Renal pelvis (tissue), 4 donors: ENCODE data around the gene LRRC4C. TPM values are rescaled to one million over a fixed set of nuclear protein-coding genes. Genes with fewer than 3 reads are reported as not detected.

Experiments
- DNase-seq: peaks from one replicate; pipeline ENCODE4 v3.0.0-alpha.2; 2013
- polyA plus RNA-seq, 3 donors: library from polyadenylated mRNA; unstranded; fragments of 120-200 nt; gene quantifications; one replicate each; pipeline ENCODE4 v1.2.1, GENCODE V29; 2013; ENCODE audit not compliant: insufficient read length in 3 of 3

The LRRC4C gene
- polyA plus RNA-seq, 3 donors = 13.1 to 13.8 (median 13.3) TPM

- DNase-seq = no peak
Measured at GRCh38 chr11:40119661-40120060, 1339.8 kb downstream of the LRRC4C start.

GRCh38 chr11:40118780-40119179, 1340.7 kb downstream of the LRRC4C start:
- no peak for DNase-seq

GRCh38 chr11:40118026-40118425, 1341.4 kb downstream of the LRRC4C start:
- no peak for DNase-seq

- no peak for DNase-seq
Measured at GRCh38 chr11:40104941-40105550, 1354.4 kb downstream of the LRRC4C start.

GRCh38 chr11:40100781-40101180, 1358.7 kb downstream of the LRRC4C start:
- no peak for DNase-seq

GRCh38 chr11:40100162-40100553, 1359.3 kb downstream of the LRRC4C start:
- DNase-seq = no peak

- no peak for DNase-seq
Measured at GRCh38 chr11:40099426-40100161, 1359.9 kb downstream of the LRRC4C start.

- no peak for DNase-seq
Measured at GRCh38 chr11:40095446-40095845, 1364.0 kb downstream of the LRRC4C start.

- DNase-seq = no peak
Measured at GRCh38 chr11:40094954-40095353, 1364.5 kb downstream of the LRRC4C start.

GRCh38 chr11:40080434-40080833, 1379.0 kb downstream of the LRRC4C start:
- no peak for DNase-seq
